Suprapubic skin (tissue), 4 donors: Measurements from ENCODE around the gene MPEG1. TPM values are rescaled to one million over a fixed set of nuclear protein-coding genes. Genes with fewer than 3 reads are reported as not detected.

Experiments
- DNase-seq, 2 donors: peaks; one replicate each; pipeline ENCODE4 v3.0.0-alpha.2; 2019; ENCODE audit warnings: low spot score in 2 of 2
- H3K27ac ChIP-seq: fragments of 200-600 bp; sonication (generic); one replicate; pipeline ENCODE4 v1.5.1; 2019
- H3K27me3 ChIP-seq: fragments of 200-600 bp; sonication (generic); one replicate; pipeline ENCODE4 v1.5.1; 2019
- H3K36me3 ChIP-seq: fragments of 200-600 bp; sonication (generic); one replicate; pipeline ENCODE4 v1.5.1; 2019
- H3K4me1 ChIP-seq: fragments of 200-600 bp; sonication (generic); one replicate; pipeline ENCODE4 v1.5.1; 2019
- H3K4me3 ChIP-seq: fragments of 200-600 bp; sonication (generic); one replicate; pipeline ENCODE4 v1.5.1; 2019; ENCODE audit warnings: mild to moderate bottlenecking
- H3K9me3 ChIP-seq: fragments of 200-600 bp; sonication (generic); one replicate; pipeline ENCODE4 v1.5.1; 2019
- CTCF ChIP-seq, 2 donors: fragments of 200-600 bp in 1 of 2; fragments of 450-650 bp in 1 of 2; sonication (generic) in 1 of 2; IDR thresholded peaks; one replicate each; pipeline ENCODE4 v1.5.1; 2016 to 2019; ENCODE audit warnings: antibody characterized with exemption in 2 of 2, mild to moderate bottlenecking in 1 of 2, moderate library complexity in 1 of 2
- EP300 ChIP-seq: sonication (generic); formaldehyde crosslinking; IDR thresholded peaks from one replicate; pipeline ENCODE4 v1.6.1; 2017; ENCODE audit warnings: antibody characterized with exemption
- POLR2A ChIP-seq, 2 donors: fragments of 450-650 bp; IDR thresholded peaks; one replicate each; pipeline ENCODE4 v1.6.1; 2017; ENCODE audit warnings: antibody characterized with exemption in 2 of 2, mild to moderate bottlenecking in 2 of 2, moderate library complexity in 2 of 2
- POLR2AphosphoS5 ChIP-seq, 3 donors: sonication (generic); formaldehyde crosslinking; IDR thresholded peaks; one replicate each; pipeline ENCODE4 v1.6.1; 2017; ENCODE audit warnings: antibody characterized with exemption in 3 of 3
- WGBS: methylation state at CpG from one replicate; pipeline ENCODE4 v1.1.5; 2018; 5-methylcytosine and 5-hydroxymethylcytosine counted together
- total RNA-seq, 4 donors: library from RNA; depleted of rRNA; stranded (reverse); fragments of >200 nt; gene quantifications; one replicate each; pipeline ENCODE4 v1.1.0, GENCODE V29; 2016

MPEG1 gene
- total RNA-seq, 4 donors from 2014 or later, result 2.3 to 4.5 (median 2.9) TPM

DNA sequence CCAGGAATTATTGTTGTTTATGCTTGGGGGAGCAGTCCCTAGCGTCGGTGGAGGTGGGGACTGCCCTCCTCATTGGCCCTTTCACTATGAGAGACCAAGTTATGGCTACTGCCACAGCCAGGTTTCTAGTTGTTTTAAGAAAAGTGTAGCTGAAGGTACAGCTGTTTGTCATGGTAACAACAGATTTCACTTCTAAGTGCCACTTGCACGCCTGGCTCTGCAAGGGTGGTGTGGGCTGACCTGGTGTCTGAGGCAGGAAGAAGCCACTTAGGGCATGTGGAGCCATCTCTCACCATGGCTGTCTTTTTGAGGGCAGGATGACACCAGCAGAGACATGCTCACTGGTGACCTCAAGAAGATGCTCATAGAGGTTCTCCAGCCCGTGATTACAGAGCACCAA, 46.3 kb upstream of the MPEG1 start:
- DNase-seq, result no peak
- Histone ChIP-seq H3K27me3 (no peaks in the 10 kb centered on the region), H3K9me3 (no peaks in the 10 kb centered on the region), H3K27ac (no peak overlapping the region), H3K4me3 (no peak overlapping the region), H3K4me1 (no peaks in the 10 kb centered on the region), H3K36me3 (no peaks in the 10 kb centered on the region)
- 85% methylated on average over 4 of the region's 4 CpGs for WGBS
- no peak for TF ChIP-seq POLR2AphosphoS5 (IDR thresholded peaks at IDR 0.05)
- TF ChIP-seq EP300, result no peak

DNA sequence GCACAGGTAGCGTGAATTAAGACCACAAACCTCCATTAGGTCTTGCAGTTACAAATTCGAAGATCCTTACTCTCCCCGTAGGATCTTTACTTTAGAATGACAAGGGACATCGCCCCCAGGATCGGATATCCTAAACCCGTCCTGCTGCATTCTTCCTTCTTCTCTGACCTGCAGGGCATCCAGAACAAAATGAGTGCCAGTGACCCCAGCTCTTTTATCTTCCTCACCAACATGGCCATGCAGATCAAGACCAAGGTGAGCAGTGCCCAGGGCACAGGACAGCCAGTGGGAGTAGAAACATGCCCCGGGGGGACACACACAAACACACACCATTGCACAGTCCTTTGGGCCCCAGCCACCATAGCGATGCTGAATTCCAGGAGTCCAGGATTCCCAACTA, 42.6 kb upstream of the MPEG1 start:
- Histone ChIP-seq H3K4me1 (no peaks in the 10 kb centered on the region), H3K9me3 (no peaks in the 10 kb centered on the region), H3K4me3 (no peak overlapping the region), H3K27ac (no peak overlapping the region), H3K36me3 (no peaks in the 10 kb centered on the region), H3K27me3 (no peaks in the 10 kb centered on the region)
- 57% methylated on average over 8 of the region's 8 CpGs for WGBS
- no peak for DNase-seq
- TF ChIP-seq CTCF (IDR thresholded peaks at IDR 0.05), result no peak
- TF ChIP-seq POLR2AphosphoS5 (IDR thresholded peaks at IDR 0.05), result no peak
- no peak for TF ChIP-seq POLR2A (IDR thresholded peaks at IDR 0.05)
- TF ChIP-seq EP300, result no peak

DNA sequence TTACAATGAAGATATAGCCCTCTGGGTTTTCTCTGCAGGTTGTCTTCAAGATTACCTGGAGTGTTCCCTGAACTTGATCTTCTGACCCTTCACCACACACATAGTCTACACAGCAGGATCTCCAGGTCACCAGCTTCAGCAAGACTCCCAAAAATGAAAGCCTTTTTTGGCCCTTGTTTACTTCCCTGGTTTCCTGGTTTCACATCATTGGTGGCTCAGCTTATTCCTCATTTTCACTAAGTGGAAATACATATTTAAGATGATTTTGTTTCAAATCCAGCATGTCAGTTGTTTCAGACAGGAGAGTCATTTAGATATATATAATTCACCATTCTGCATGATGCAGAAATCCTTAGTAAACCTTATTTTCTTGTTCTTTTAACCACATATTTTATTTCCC, 41.6 kb upstream of the MPEG1 start:
- no peak for TF ChIP-seq EP300
- no peak for TF ChIP-seq POLR2A (IDR thresholded peaks at IDR 0.05)
- TF ChIP-seq POLR2AphosphoS5 (IDR thresholded peaks at IDR 0.05), result no peak
- TF ChIP-seq CTCF (IDR thresholded peaks at IDR 0.05), result no peak
- Histone ChIP-seq H3K9me3 (no peaks in the 10 kb centered on the region), H3K4me1 (no peaks in the 10 kb centered on the region), H3K36me3 (no peaks in the 10 kb centered on the region), H3K27me3 (no peaks in the 10 kb centered on the region), H3K4me3 (no peak overlapping the region), H3K27ac (no peak overlapping the region)
- DNase-seq, result no peak

- Histone ChIP-seq H3K4me3 (no peak overlapping the region), H3K4me1 (no peaks in the 10 kb centered on the region), H3K36me3 (no peaks in the 10 kb centered on the region), H3K27me3 (no peaks in the 10 kb centered on the region), H3K9me3 (no peaks in the 10 kb centered on the region), H3K27ac (no peak overlapping the region)
- 94% methylated on average over 2 of the region's 2 CpGs for WGBS
- TF ChIP-seq CTCF (IDR thresholded peaks at IDR 0.05) (no peak), EP300 (no peak), POLR2A (IDR thresholded peaks at IDR 0.05) (no peak), POLR2AphosphoS5 (IDR thresholded peaks at IDR 0.05) (no peak)
- no peak for DNase-seq
These were observed 40.3 kb upstream of the MPEG1 start for GRCh38 chr11:59253001-59253400.

- H3K9me3 ChIP-seq, result no peaks in the 10 kb centered on the region
- no peak overlapping the region for H3K4me3 ChIP-seq
- H3K4me1 ChIP-seq, result no peaks in the 10 kb centered on the region
- WGBS, result 85% methylated on average over 7 of the region's 7 CpGs
- TF ChIP-seq POLR2AphosphoS5 (IDR thresholded peaks at IDR 0.05), result no peak
- TF ChIP-seq CTCF (IDR thresholded peaks at IDR 0.05), result no peak
- no peak for TF ChIP-seq POLR2A (IDR thresholded peaks at IDR 0.05)
- no peak for TF ChIP-seq EP300
- H3K27me3 ChIP-seq, result no peaks in the 10 kb centered on the region
- DNase-seq, result no peak
- H3K27ac ChIP-seq, result no peak overlapping the region
- no peaks in the 10 kb centered on the region for H3K36me3 ChIP-seq
These were observed 36.8 kb upstream of the MPEG1 start for GRCh38 chr11:59249535-59249934.

DNA sequence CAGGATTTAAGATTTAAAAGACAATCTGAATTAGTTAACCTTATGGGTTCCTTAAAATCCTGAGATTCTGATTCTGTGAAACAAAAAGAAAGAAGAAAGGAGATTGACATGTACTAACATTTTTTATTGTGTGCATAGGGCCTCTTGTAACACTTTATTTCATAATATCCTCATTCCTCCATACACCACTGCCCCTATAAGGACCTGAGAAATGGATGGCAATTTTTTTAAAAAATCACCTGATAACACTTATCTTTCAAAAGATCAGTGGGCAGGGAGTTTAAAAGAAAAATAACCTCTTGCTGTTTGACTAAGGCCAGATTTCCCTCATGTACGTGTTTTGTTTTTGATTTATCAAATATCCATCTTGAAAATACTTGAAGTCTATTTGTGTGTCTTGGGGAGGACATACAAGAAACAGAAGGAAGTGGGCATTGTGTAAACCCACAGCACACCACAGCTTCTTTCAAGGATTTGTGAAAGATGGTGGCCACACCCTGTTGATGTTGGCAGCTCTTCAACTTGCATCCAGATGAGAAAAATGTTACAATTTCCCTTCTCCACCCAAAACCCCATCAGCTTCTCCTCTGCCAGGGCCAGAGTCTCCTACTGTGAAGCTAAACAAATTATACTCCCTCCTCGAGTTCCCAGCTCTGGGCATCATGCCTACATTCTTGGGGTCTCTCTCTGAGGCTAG, 35.0 kb upstream of the MPEG1 start:
- H3K27ac ChIP-seq, result no peak overlapping the region
- DNase-seq, result no peak
- 5% methylated on average over 2 of the region's 2 CpGs for WGBS
- H3K36me3 ChIP-seq, result no peaks in the 10 kb centered on the region
- H3K9me3 ChIP-seq, result no peaks in the 10 kb centered on the region
- no peaks in the 10 kb centered on the region for H3K4me1 ChIP-seq
- H3K4me3 ChIP-seq, result no peak overlapping the region
- H3K27me3 ChIP-seq, result no peaks in the 10 kb centered on the region
- no peak for TF ChIP-seq POLR2AphosphoS5 (IDR thresholded peaks at IDR 0.05)
- TF ChIP-seq CTCF (IDR thresholded peaks at IDR 0.05), result no peak
- no peak for TF ChIP-seq POLR2A (IDR thresholded peaks at IDR 0.05)
- TF ChIP-seq EP300, result no peak
